Hepatocyte (in vitro differentiated cells): ENCODE results near the gene NBAS. TPM values are rescaled to one million over a fixed set of nuclear protein-coding genes. Genes with fewer than 3 reads are reported as not detected.

ENCODE experiments used
- DNase-seq: peaks from one replicate; pipeline ENCODE4 v3.0.0-alpha.2; 2016; ENCODE audit warnings: low spot score
- H2AFZ ChIP-seq: fragments of 200-600 bp; sonication (generic); 2 replicates; pipeline ENCODE4 v1.6.0; 2016; ENCODE audit warnings: antibody characterized with exemption, mild to moderate bottlenecking
- H3K27ac ChIP-seq: fragments of 200-600 bp; sonication (generic); 2 replicates; pipeline ENCODE4 v1.5.1; 2016; ENCODE audit warnings: mild to moderate bottlenecking
- H3K27me3 ChIP-seq: fragments of 200-600 bp; sonication (generic); 2 replicates; pipeline ENCODE4 v1.6.1; 2016
- H3K36me3 ChIP-seq: fragments of 200-600 bp; sonication (generic); replicated peaks from 2 replicates; pipeline ENCODE4 v1.5.1; 2016; ENCODE audit warnings: low read depth; ENCODE audit not compliant: insufficient read depth
- H3K4me1 ChIP-seq: fragments of 200-600 bp; sonication (generic); 2 replicates; pipeline ENCODE4 v1.5.1; 2016; ENCODE audit warnings: mild to moderate bottlenecking, moderate library complexity; ENCODE audit not compliant: insufficient read depth
- H3K4me2 ChIP-seq: fragments of 200-600 bp; sonication (generic); 2 replicates; pipeline ENCODE4 v1.6.0; 2016
- H3K4me3 ChIP-seq: fragments of 200-600 bp; sonication (generic); 2 replicates; pipeline ENCODE4 v1.5.1; 2016; ENCODE audit warnings: mild to moderate bottlenecking
- H3K79me2 ChIP-seq: fragments of 200-600 bp; sonication (generic); 2 replicates; pipeline ENCODE4 v1.6.0; 2017; ENCODE audit warnings: mild to moderate bottlenecking
- H3K9me2 ChIP-seq: fragments of 200-600 bp; sonication (generic); replicated peaks from 2 replicates; pipeline ENCODE4 v1.6.0; 2017; ENCODE audit warnings: mild to moderate bottlenecking; ENCODE audit not compliant: insufficient read depth
- H3K9me3 ChIP-seq: fragments of 200-600 bp; sonication (generic); 2 replicates; pipeline ENCODE4 v1.5.1; 2016; ENCODE audit warnings: low read depth, mild to moderate bottlenecking
- H4K20me1 ChIP-seq: fragments of 200-600 bp; sonication (generic); 2 replicates; pipeline ENCODE4 v1.6.0; 2016; ENCODE audit warnings: mild to moderate bottlenecking; ENCODE audit not compliant: insufficient read depth, poor library complexity, severe bottlenecking
- CTCF ChIP-seq: fragments of 200-600 bp; sonication (generic); IDR thresholded peaks from 2 replicates; pipeline ENCODE4 v1.5.1; 2016; ENCODE audit warnings: antibody characterized with exemption, mild to moderate bottlenecking; ENCODE audit not compliant: poor library complexity
- EZH2 ChIP-seq: fragments of 200-600 bp; sonication (generic); IDR thresholded peaks from 2 replicates; pipeline ENCODE4 v1.6.1; 2016; ENCODE audit warnings: antibody characterized with exemption, mild to moderate bottlenecking, borderline replicate concordance
- EZH2phosphoT487 ChIP-seq: fragments of 200-600 bp; sonication (generic); IDR thresholded peaks from one replicate; pipeline ENCODE4 v1.6.1; 2018; ENCODE audit warnings: antibody characterized with exemption, mild to moderate bottlenecking, low read depth, moderate library complexity; ENCODE audit not compliant: unreplicated experiment, severe bottlenecking
- WGBS: methylation state at CpG from one replicate; pipeline ENCODE4 v1.1.6; 2016; ENCODE audit warnings: low lambda C conversion rate; ENCODE audit errors: missing lambda C conversion rate; 5-methylcytosine and 5-hydroxymethylcytosine counted together
- polyA plus RNA-seq: library from polyadenylated mRNA; unstranded; fragments of >200 nt; fragmentation: Nextera tagmentation; extraction: Ambion mirVana; gene quantifications from 2 replicates; pipeline ENCODE4 v1.2.1, GENCODE V29; 2016
- total RNA-seq: library from RNA; depleted of rRNA; stranded (reverse); fragments of >200 nt; gene quantifications from 2 replicates; pipeline ENCODE4 v1.2.3, GENCODE V29; 2014

Gene NBAS
- total and polyA plus RNA-seq, 2 experiments from 2014 or later = 20.8 to 47.2 TPM

GRCh38 chr2:15471606-15472005, 89.5 kb downstream of the NBAS start:
- 94% methylated on average over 2 of the region's 2 CpGs for WGBS
- H3K9me2 ChIP-seq = no peaks in the 10 kb centered on the region
- no peaks in the 10 kb centered on the region for H3K9me3 ChIP-seq

GRCh38 chr2:15460112-15460620, 101.0 kb downstream of the NBAS start:
- no peaks in the 10 kb centered on the region for H4K20me1 ChIP-seq
- no peak overlapping the region for H2AFZ ChIP-seq
- DNase-seq = no peak
- no peaks in the 10 kb centered on the region for H3K79me2 ChIP-seq
- H3K36me3 ChIP-seq = no peaks in the 10 kb centered on the region
- H3K4me3 ChIP-seq = no peak overlapping the region
- no peak for TF ChIP-seq CTCF
- TF ChIP-seq EZH2phosphoT487 = no peak
- TF ChIP-seq EZH2 = no peak
- H3K4me1 ChIP-seq = peaks cover 5% of the 10 kb centered on the region
- H3K27me3 ChIP-seq = no peaks in the 10 kb centered on the region
- H3K4me2 ChIP-seq = no peak overlapping the region
- H3K9me2 ChIP-seq = no peaks in the 10 kb centered on the region
- no peaks in the 10 kb centered on the region for H3K9me3 ChIP-seq
- H3K27ac ChIP-seq = no peak overlapping the region
- 76% methylated on average over 1 of the region's 1 CpG for WGBS

More at GRCh38 chr2:15471606-15472005, 89.5 kb downstream of the NBAS start:
- Histone ChIP-seq H3K4me3 (no peak overlapping the region), H3K4me1 (no peaks in the 10 kb centered on the region), H3K27ac (no peak overlapping the region), H3K4me2 (no peak overlapping the region), H3K27me3 (no peaks in the 10 kb centered on the region), H2AFZ (no peak overlapping the region), H3K36me3 (no peaks in the 10 kb centered on the region), H4K20me1 (no peaks in the 10 kb centered on the region), H3K79me2 (no peaks in the 10 kb centered on the region)
- no peak for DNase-seq
- TF ChIP-seq CTCF (no peak), EZH2 (no peak), EZH2phosphoT487 (no peak)

- Histone ChIP-seq H3K9me2 (no peaks in the 10 kb centered on the region), H2AFZ (no peak overlapping the region), H3K27me3 (no peaks in the 10 kb centered on the region), H3K9me3 (no peaks in the 10 kb centered on the region), H4K20me1 (no peaks in the 10 kb centered on the region), H3K4me2 (no peak overlapping the region), H3K36me3 (no peaks in the 10 kb centered on the region), H3K27ac (no peak overlapping the region), H3K4me1 (peaks cover 5% of the 10 kb centered on the region), H3K79me2 (no peaks in the 10 kb centered on the region), H3K4me3 (no peak overlapping the region)
- no peak for DNase-seq
- 100% methylated on average over 2 of the region's 2 CpGs for WGBS
- TF ChIP-seq EZH2phosphoT487 (no peak), CTCF (no peak), EZH2 (no peak)
Observed at GRCh38 chr2:15458277-15458676, 102.9 kb downstream of the NBAS start.
